Liver (tissue), 3 donors: Measurements from ENCODE around the gene USP33.
"Not testable (repeated sequence)": the region's sequence is repeated elsewhere in the genome, so short reads cannot be mapped to it uniquely, and the experiment has no call there.

Source experiments
- ATF3 ChIP-seq: IDR thresholded peaks from 2 replicates; pipeline ENCODE4 v1.6.1; 2016; ENCODE audit warnings: antibody characterized with exemption
- EGR1 ChIP-seq, 2 donors: IDR thresholded peaks; 2 replicates each; pipeline ENCODE4 v1.6.1; 2016 to 2018; ENCODE audit warnings: antibody characterized with exemption in 2 of 2, low read depth in 2 of 2
- FOXA2 ChIP-seq: IDR thresholded peaks from 2 replicates; pipeline ENCODE4 v1.6.1; 2016; ENCODE audit warnings: antibody characterized with exemption
- GABPA ChIP-seq, 2 donors: IDR thresholded peaks in 1 of 2; conservative IDR thresholded peaks in 1 of 2; 2 replicates each; pipeline ENCODE4 v1.6.1; 2016; ENCODE audit warnings: antibody characterized with exemption in 2 of 2, mild to moderate bottlenecking in 1 of 2, moderate library complexity in 1 of 2
- NR2F2 ChIP-seq: IDR thresholded peaks from 2 replicates; pipeline ENCODE4 v1.6.1; 2016; ENCODE audit warnings: antibody characterized with exemption
- TF ChIP-seq, protein P1 (sequence below): fragments of 150-350 bp; IDR thresholded peaks from 2 replicates; pipeline ENCODE4 v1.5.1; 2017; ENCODE audit warnings: improper control_type of control experiment, low read depth, low read length; ENCODE audit not compliant: missing input control
- donor health status: healthy.
- donor health status: healthy.

- TF ChIP-seq, protein P1, sequence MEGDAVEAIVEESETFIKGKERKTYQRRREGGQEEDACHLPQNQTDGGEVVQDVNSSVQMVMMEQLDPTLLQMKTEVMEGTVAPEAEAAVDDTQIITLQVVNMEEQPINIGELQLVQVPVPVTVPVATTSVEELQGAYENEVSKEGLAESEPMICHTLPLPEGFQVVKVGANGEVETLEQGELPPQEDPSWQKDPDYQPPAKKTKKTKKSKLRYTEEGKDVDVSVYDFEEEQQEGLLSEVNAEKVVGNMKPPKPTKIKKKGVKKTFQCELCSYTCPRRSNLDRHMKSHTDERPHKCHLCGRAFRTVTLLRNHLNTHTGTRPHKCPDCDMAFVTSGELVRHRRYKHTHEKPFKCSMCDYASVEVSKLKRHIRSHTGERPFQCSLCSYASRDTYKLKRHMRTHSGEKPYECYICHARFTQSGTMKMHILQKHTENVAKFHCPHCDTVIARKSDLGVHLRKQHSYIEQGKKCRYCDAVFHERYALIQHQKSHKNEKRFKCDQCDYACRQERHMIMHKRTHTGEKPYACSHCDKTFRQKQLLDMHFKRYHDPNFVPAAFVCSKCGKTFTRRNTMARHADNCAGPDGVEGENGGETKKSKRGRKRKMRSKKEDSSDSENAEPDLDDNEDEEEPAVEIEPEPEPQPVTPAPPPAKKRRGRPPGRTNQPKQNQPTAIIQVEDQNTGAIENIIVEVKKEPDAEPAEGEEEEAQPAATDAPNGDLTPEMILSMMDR = not testable (repeated sequence)
- not testable (repeated sequence) for TF ChIP-seq EGR1 (IDR thresholded peaks at IDR 0.05; ENCODE audit: low read depth in 2 of 2); ATF3; GABPA (IDR thresholded peaks at IDR 0.05 in 1 of 2, conservative IDR thresholded peaks at IDR 0.05 in 1 of 2); NR2F2; FOXA2
Observed at GRCh38 chr1:77674807-77675206, 84.8 kb downstream of the USP33 start.
